Hepatocyte (in vitro differentiated cells): ENCODE data around the gene LNX2. TPM values are rescaled to one million over a fixed set of nuclear protein-coding genes. Genes with fewer than 3 reads are reported as not detected.

Experiments
- DNase-seq: peaks from one replicate; pipeline ENCODE4 v3.0.0-alpha.2; 2016; ENCODE audit warnings: low spot score
- H2AFZ ChIP-seq: fragments of 200-600 bp; sonication (generic); 2 replicates; pipeline ENCODE4 v1.6.0; 2016; ENCODE audit warnings: antibody characterized with exemption, mild to moderate bottlenecking
- H3K27ac ChIP-seq: fragments of 200-600 bp; sonication (generic); 2 replicates; pipeline ENCODE4 v1.5.1; 2016; ENCODE audit warnings: mild to moderate bottlenecking
- H3K27me3 ChIP-seq: fragments of 200-600 bp; sonication (generic); 2 replicates; pipeline ENCODE4 v1.6.1; 2016
- H3K36me3 ChIP-seq: fragments of 200-600 bp; sonication (generic); replicated peaks from 2 replicates; pipeline ENCODE4 v1.5.1; 2016; ENCODE audit warnings: low read depth; ENCODE audit not compliant: insufficient read depth
- H3K4me1 ChIP-seq: fragments of 200-600 bp; sonication (generic); 2 replicates; pipeline ENCODE4 v1.5.1; 2016; ENCODE audit warnings: mild to moderate bottlenecking, moderate library complexity; ENCODE audit not compliant: insufficient read depth
- H3K4me2 ChIP-seq: fragments of 200-600 bp; sonication (generic); 2 replicates; pipeline ENCODE4 v1.6.0; 2016
- H3K4me3 ChIP-seq: fragments of 200-600 bp; sonication (generic); 2 replicates; pipeline ENCODE4 v1.5.1; 2016; ENCODE audit warnings: mild to moderate bottlenecking
- H3K79me2 ChIP-seq: fragments of 200-600 bp; sonication (generic); 2 replicates; pipeline ENCODE4 v1.6.0; 2017; ENCODE audit warnings: mild to moderate bottlenecking
- H3K9me2 ChIP-seq: fragments of 200-600 bp; sonication (generic); replicated peaks from 2 replicates; pipeline ENCODE4 v1.6.0; 2017; ENCODE audit warnings: mild to moderate bottlenecking; ENCODE audit not compliant: insufficient read depth
- H3K9me3 ChIP-seq: fragments of 200-600 bp; sonication (generic); 2 replicates; pipeline ENCODE4 v1.5.1; 2016; ENCODE audit warnings: low read depth, mild to moderate bottlenecking
- H4K20me1 ChIP-seq: fragments of 200-600 bp; sonication (generic); 2 replicates; pipeline ENCODE4 v1.6.0; 2016; ENCODE audit warnings: mild to moderate bottlenecking; ENCODE audit not compliant: insufficient read depth, poor library complexity, severe bottlenecking
- EZH2 ChIP-seq: fragments of 200-600 bp; sonication (generic); IDR thresholded peaks from 2 replicates; pipeline ENCODE4 v1.6.1; 2016; ENCODE audit warnings: antibody characterized with exemption, mild to moderate bottlenecking, borderline replicate concordance
- EZH2phosphoT487 ChIP-seq: fragments of 200-600 bp; sonication (generic); IDR thresholded peaks from one replicate; pipeline ENCODE4 v1.6.1; 2018; ENCODE audit warnings: antibody characterized with exemption, mild to moderate bottlenecking, low read depth, moderate library complexity; ENCODE audit not compliant: unreplicated experiment, severe bottlenecking
- WGBS: methylation state at CpG from one replicate; pipeline ENCODE4 v1.1.6; 2016; ENCODE audit warnings: low lambda C conversion rate; ENCODE audit errors: missing lambda C conversion rate; 5-methylcytosine and 5-hydroxymethylcytosine counted together
- polyA plus RNA-seq: library from polyadenylated mRNA; unstranded; fragments of >200 nt; fragmentation: Nextera tagmentation; extraction: Ambion mirVana; gene quantifications from 2 replicates; pipeline ENCODE4 v1.2.1, GENCODE V29; 2016
- total RNA-seq: library from RNA; depleted of rRNA; stranded (reverse); fragments of >200 nt; gene quantifications from 2 replicates; pipeline ENCODE4 v1.2.3, GENCODE V29; 2014
- TF ChIP-seq, protein P1 (sequence below): fragments of 200-600 bp; sonication (generic); IDR thresholded peaks from 2 replicates; pipeline ENCODE4 v1.5.1; 2016; ENCODE audit warnings: antibody characterized with exemption, mild to moderate bottlenecking; ENCODE audit not compliant: poor library complexity

The LNX2 gene
- total and polyA plus RNA-seq, 2 experiments from 2014 or later, result 8.8 to 28.8 TPM

DNA sequence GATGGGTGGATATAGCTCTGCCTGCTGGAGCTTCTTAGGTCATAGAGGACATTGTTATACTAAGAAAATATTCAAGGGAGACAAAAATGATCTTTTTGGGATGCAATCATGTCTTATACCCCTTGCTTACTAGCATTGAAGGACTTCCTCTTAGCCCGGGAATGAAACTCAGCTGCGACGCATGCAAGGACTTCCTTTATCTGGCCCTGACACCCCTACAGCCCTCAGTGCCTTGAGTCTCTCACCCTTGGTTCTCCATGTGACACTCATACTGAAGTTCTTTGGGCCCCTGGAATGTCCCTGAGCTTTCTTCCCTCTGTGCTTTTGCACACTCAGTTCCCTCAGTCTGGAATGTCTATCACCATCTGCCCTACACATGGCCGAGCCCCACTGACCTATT is 97.5 kb downstream of the LNX2 start:
- WGBS, result 48% methylated on average over 4 of the region's 4 CpGs
- TF ChIP-seq, protein P1, sequence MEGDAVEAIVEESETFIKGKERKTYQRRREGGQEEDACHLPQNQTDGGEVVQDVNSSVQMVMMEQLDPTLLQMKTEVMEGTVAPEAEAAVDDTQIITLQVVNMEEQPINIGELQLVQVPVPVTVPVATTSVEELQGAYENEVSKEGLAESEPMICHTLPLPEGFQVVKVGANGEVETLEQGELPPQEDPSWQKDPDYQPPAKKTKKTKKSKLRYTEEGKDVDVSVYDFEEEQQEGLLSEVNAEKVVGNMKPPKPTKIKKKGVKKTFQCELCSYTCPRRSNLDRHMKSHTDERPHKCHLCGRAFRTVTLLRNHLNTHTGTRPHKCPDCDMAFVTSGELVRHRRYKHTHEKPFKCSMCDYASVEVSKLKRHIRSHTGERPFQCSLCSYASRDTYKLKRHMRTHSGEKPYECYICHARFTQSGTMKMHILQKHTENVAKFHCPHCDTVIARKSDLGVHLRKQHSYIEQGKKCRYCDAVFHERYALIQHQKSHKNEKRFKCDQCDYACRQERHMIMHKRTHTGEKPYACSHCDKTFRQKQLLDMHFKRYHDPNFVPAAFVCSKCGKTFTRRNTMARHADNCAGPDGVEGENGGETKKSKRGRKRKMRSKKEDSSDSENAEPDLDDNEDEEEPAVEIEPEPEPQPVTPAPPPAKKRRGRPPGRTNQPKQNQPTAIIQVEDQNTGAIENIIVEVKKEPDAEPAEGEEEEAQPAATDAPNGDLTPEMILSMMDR, result no peak
- TF ChIP-seq EZH2 (no peak), EZH2phosphoT487 (no peak)
- H3K36me3 ChIP-seq, result no peaks in the 10 kb centered on the region

DNA sequence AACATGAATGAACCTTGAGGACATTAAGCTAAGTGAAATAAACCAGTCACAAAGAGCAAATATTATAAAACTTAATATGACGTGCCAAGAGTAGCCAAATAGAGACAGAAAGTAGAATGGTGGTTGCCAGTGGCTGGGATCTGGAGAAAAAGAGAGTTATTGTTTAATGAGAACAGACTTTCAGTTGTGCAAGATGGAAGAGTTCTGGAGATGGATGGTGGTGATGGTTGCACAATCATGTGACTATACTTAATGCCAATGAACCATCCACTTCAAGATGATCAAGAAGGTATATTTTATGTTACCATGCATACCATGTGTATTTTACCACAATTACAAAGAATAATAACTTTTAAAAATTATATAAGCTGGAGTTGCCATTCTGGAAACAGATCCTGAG is 104.2 kb downstream of the LNX2 start:
- TF ChIP-seq EZH2phosphoT487 (no peak), EZH2 (no peak)
- TF ChIP-seq, protein P1, result no peak
- WGBS, result 77% methylated on average over 1 of the region's 1 CpG
- H3K4me1 ChIP-seq, result no peaks in the 10 kb centered on the region
- no peak for DNase-seq
- H3K9me3 ChIP-seq, result no peaks in the 10 kb centered on the region
- H2AFZ ChIP-seq, result no peak overlapping the region
- no peak overlapping the region for H3K4me3 ChIP-seq
- H3K27me3 ChIP-seq, result peaks cover 7% of the 10 kb centered on the region
- H4K20me1 ChIP-seq, result no peaks in the 10 kb centered on the region
- no peak overlapping the region for H3K27ac ChIP-seq
- H3K36me3 ChIP-seq, result no peaks in the 10 kb centered on the region
- H3K79me2 ChIP-seq, result no peaks in the 10 kb centered on the region
- H3K9me2 ChIP-seq, result no peaks in the 10 kb centered on the region
- no peak overlapping the region for H3K4me2 ChIP-seq

More for the DNA sequence above, 97.5 kb downstream of the LNX2 start:
- H3K9me3 ChIP-seq, result no peaks in the 10 kb centered on the region
- H3K4me2 ChIP-seq, result no peak overlapping the region
- no peaks in the 10 kb centered on the region for H3K9me2 ChIP-seq
- H3K4me3 ChIP-seq, result no peak overlapping the region
- H3K79me2 ChIP-seq, result no peaks in the 10 kb centered on the region
- no peak for DNase-seq
- no peak overlapping the region for H2AFZ ChIP-seq
- H3K27ac ChIP-seq, result no peak overlapping the region
- H3K4me1 ChIP-seq, result no peaks in the 10 kb centered on the region
- peaks cover 7% of the 10 kb centered on the region for H3K27me3 ChIP-seq
- no peaks in the 10 kb centered on the region for H4K20me1 ChIP-seq

DNA sequence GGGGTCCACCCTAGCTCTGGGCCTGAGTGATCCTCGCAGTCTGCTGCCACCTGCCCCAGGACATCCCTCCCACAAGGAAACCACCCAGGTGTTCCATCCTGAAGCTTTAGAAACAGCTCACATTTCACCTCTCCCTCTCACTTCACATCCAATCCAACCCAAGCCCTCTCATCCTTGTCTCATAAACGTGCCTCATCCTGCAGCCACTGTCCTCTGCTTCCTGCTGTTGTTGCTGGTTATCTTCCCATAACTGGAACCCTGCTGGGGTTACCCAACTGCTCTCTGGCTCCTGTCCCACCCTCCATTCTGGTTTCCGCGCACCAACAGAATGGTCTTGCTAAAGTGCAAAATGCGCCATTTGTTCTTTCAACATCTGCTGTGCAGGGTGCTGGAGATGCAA is 110.2 kb downstream of the LNX2 start:
- H3K4me3 ChIP-seq, result no peak overlapping the region
- WGBS, result 80% methylated on average over 5 of the region's 5 CpGs
- H2AFZ ChIP-seq, result no peak overlapping the region
- no peaks in the 10 kb centered on the region for H3K9me3 ChIP-seq
- no peak overlapping the region for H3K4me2 ChIP-seq
- DNase-seq, result no peak
- no peaks in the 10 kb centered on the region for H3K79me2 ChIP-seq
- no peaks in the 10 kb centered on the region for H4K20me1 ChIP-seq
- no peak for TF ChIP-seq EZH2phosphoT487
- no peak for TF ChIP-seq EZH2
- TF ChIP-seq, protein P1, result no peak
- H3K36me3 ChIP-seq, result no peaks in the 10 kb centered on the region
- H3K27me3 ChIP-seq, result no peaks in the 10 kb centered on the region
- H3K9me2 ChIP-seq, result no peaks in the 10 kb centered on the region
- H3K27ac ChIP-seq, result no peak overlapping the region
- no peaks in the 10 kb centered on the region for H3K4me1 ChIP-seq

DNA sequence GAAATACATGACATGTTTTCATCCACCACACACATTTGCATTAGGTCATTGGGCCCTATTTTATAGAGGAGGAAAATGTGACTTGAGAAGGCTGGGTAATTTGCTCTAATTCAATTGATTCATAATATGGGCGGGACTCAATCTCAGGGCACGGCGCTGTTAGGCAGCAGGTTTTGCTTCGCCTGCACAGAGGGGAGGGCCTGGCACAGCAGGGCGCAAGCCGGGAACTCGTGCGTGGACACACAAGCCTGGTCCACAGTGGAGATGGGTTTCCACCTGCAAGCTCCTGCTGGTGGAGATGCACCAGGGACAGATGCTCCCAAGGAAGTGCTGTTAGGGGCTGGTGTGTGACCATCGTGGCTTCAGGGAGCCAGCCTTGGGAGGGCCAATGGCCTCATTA is 111.5 kb downstream of the LNX2 start:
- H3K9me2 ChIP-seq, result no peaks in the 10 kb centered on the region
- TF ChIP-seq EZH2phosphoT487, result no peak
- no peak for TF ChIP-seq EZH2
- TF ChIP-seq, protein P1, result no peak
- H3K4me1 ChIP-seq, result no peaks in the 10 kb centered on the region
- H3K36me3 ChIP-seq, result no peaks in the 10 kb centered on the region
- WGBS, result 92% methylated on average over 9 of the region's 9 CpGs
- no peaks in the 10 kb centered on the region for H3K79me2 ChIP-seq
- H3K9me3 ChIP-seq, result no peaks in the 10 kb centered on the region
- H3K4me3 ChIP-seq, result no peak overlapping the region
- H2AFZ ChIP-seq, result no peak overlapping the region
- H3K27me3 ChIP-seq, result no peaks in the 10 kb centered on the region
- no peak overlapping the region for H3K4me2 ChIP-seq
- DNase-seq, result no peak
- no peak overlapping the region for H3K27ac ChIP-seq
- no peaks in the 10 kb centered on the region for H4K20me1 ChIP-seq
